Dedifferentiated amniotic fluid mesenchymal stem cell (primary cell): ENCODE data around the gene DNAJC18.
A peak's percentile ranks its signal among the peaks of the same experiment; 100 is the strongest.
"Not testable (repeated sequence)": the region's sequence is repeated elsewhere in the genome, so short reads cannot be mapped to it uniquely, and the experiment has no call there.

Source experiments
- DNase-seq: peaks from one replicate; pipeline ENCODE4 v3.0.0-alpha.2; 2016; ENCODE audit errors: extremely low spot score

The DNAJC18 gene

GRCh38 chr5:139426203-139426885 lies 13.0 kb downstream of the DNAJC18 start:
- DNase-seq = peak; percentile 26

- DNase-seq = no peak
These were observed 13.8 kb downstream of the DNAJC18 start for GRCh38 chr5:139425497-139425896.

- DNase-seq = peak; percentile 63
These were observed 16.9 kb downstream of the DNAJC18 start for GRCh38 chr5:139422307-139422893.

GRCh38 chr5:139419226-139420192 lies 19.8 kb downstream of the DNAJC18 start:
- DNase-seq = no peak

- DNase-seq = no peak
These were observed 20.5 kb downstream of the DNAJC18 start for GRCh38 chr5:139418793-139419192.

- DNase-seq = no peak
These were observed 22.1 kb downstream of the DNAJC18 start for GRCh38 chr5:139417214-139417613.

- DNase-seq = no peak
These were observed 22.7 kb downstream of the DNAJC18 start for GRCh38 chr5:139416651-139417050.

GRCh38 chr5:139415869-139416268 lies 23.5 kb downstream of the DNAJC18 start:
- no peak for DNase-seq

GRCh38 chr5:139415221-139415861 lies 24.0 kb downstream of the DNAJC18 start:
- no peak for DNase-seq

GRCh38 chr5:139414581-139415130 lies 24.7 kb downstream of the DNAJC18 start:
- DNase-seq = no peak

GRCh38 chr5:139413963-139414362 lies 25.4 kb downstream of the DNAJC18 start:
- DNase-seq = no peak

GRCh38 chr5:139413153-139413552 lies 26.2 kb downstream of the DNAJC18 start:
- no peak for DNase-seq

- DNase-seq = no peak
These were observed 28.1 kb downstream of the DNAJC18 start for GRCh38 chr5:139410993-139411828.

- no peak for DNase-seq
These were observed 29.0 kb downstream of the DNAJC18 start for GRCh38 chr5:139410121-139410992.

GRCh38 chr5:139409116-139409515 lies 30.2 kb downstream of the DNAJC18 start:
- not testable (repeated sequence) for DNase-seq

GRCh38 chr5:139408191-139408590 lies 31.1 kb downstream of the DNAJC18 start:
- no peak for DNase-seq

GRCh38 chr5:139407517-139407916 lies 31.8 kb downstream of the DNAJC18 start:
- DNase-seq = no peak

- DNase-seq = no peak
These were observed 32.4 kb downstream of the DNAJC18 start for GRCh38 chr5:139406963-139407362.

- DNase-seq = no peak
These were observed 34.9 kb downstream of the DNAJC18 start for GRCh38 chr5:139404484-139404840.
